CD4-positive, alpha-beta T cell (primary cell): ENCODE measurements around the gene NEGR1. TPM values are rescaled to one million over a fixed set of nuclear protein-coding genes. Genes with fewer than 3 reads are reported as not detected.

Experiments
- ATAC-seq: fragments of 200-7000 bp; cut with Tn5 transposase; one replicate; pipeline ENCODE4 v1.10.0; 2022; ENCODE audit warnings: mild to moderate bottlenecking; ENCODE audit not compliant: poor library complexity
- CTCF ChIA-PET: fragments of 350-600 bp; sonication (Branson Sonifier 250); formaldehyde crosslinking; loops from one replicate; lab custom pipeline; 2021; ENCODE audit warnings: antibody characterized with exemption, inconsistent platforms; lab: Charles Lee
- POLR2A ChIA-PET: fragments of 350-600 bp; sonication (Branson Sonifier 250); formaldehyde crosslinking; loops from one replicate; lab custom pipeline; 2021; ENCODE audit warnings: antibody characterized with exemption, inconsistent platforms; lab: Charles Lee
- DNase-seq, 14 experiments: peaks; one replicate each; pipeline ENCODE4 v3.0.0-alpha.2; 2013 to 2020; ENCODE audit warnings: mixed read lengths in 2 of 14
- H3K27ac ChIP-seq, 2 donors: one replicate each; pipeline versions ENCODE4 v1.5.1 to v1.7.0; 2013; ENCODE audit warnings: low read length in 2 of 2, low read depth in 1 of 2, mild to moderate bottlenecking in 1 of 2
- H3K27me3 ChIP-seq, 2 experiments: 1 replicate in 1 of 2; 2 replicates in 1 of 2; pipeline versions ENCODE4 v1.6.1 to v1.7.0; 2013; ENCODE audit warnings: low read length in 2 of 2, control low read depth in 1 of 2, mild to moderate bottlenecking in 1 of 2, moderate library complexity in 1 of 2; ENCODE audit not compliant: insufficient read depth in 2 of 2, control insufficient read depth in 1 of 2
- H3K36me3 ChIP-seq: one replicate; pipeline ENCODE4 v1.6.1; 2013; ENCODE audit warnings: low read length, control low read depth; ENCODE audit not compliant: insufficient read depth
- H3K4me1 ChIP-seq: one replicate; pipeline ENCODE4 v1.6.1; 2013; ENCODE audit warnings: low read length, control low read depth; ENCODE audit not compliant: insufficient read depth
- H3K4me3 ChIP-seq: one replicate; pipeline ENCODE4 v1.5.1; 2013; ENCODE audit warnings: mild to moderate bottlenecking, low read length, moderate library complexity
- H3K9me3 ChIP-seq, 2 experiments: 1 replicate in 1 of 2; 2 replicates in 1 of 2; pipeline versions ENCODE4 v1.6.1 to v1.7.0; 2013; ENCODE audit warnings: low read length in 2 of 2, mild to moderate bottlenecking in 2 of 2, control low read depth in 1 of 2, moderate library complexity in 1 of 2; ENCODE audit not compliant: control insufficient read depth in 1 of 2, insufficient read depth in 1 of 2
- H3K27ac Mint-ChIP-seq: one replicate; pipeline ENCODE4 v1.8.0; 2020; ENCODE audit warnings: mixed read lengths
- H3K27me3 Mint-ChIP-seq: one replicate; pipeline ENCODE4 v1.8.0; 2021; ENCODE audit warnings: mixed read lengths
- H3K36me3 Mint-ChIP-seq: one replicate; pipeline ENCODE4 v1.8.0; 2021; ENCODE audit warnings: low read depth, mixed read lengths
- H3K4me1 Mint-ChIP-seq: one replicate; pipeline ENCODE4 v1.8.0; 2021; ENCODE audit warnings: low read depth, mixed read lengths
- H3K4me3 Mint-ChIP-seq: one replicate; pipeline ENCODE4 v1.8.0; 2020; ENCODE audit warnings: mild to moderate bottlenecking, mixed read lengths
- H3K9me3 Mint-ChIP-seq: one replicate; pipeline ENCODE4 v1.8.0; 2020; ENCODE audit warnings: mixed read lengths
- CTCF ChIP-seq: fragments of 200-600 bp; IDR thresholded peaks from one replicate; pipeline ENCODE4 v1.8.0; 2022; ENCODE audit warnings: antibody characterized with exemption, mild to moderate bottlenecking
- intact Hi-C, 2 experiments: fragments of 100-400 bp; cut with DNase I in 1 of 2; cut with micrococcal nuclease in 1 of 2; formaldehyde crosslinking; loops; one replicate each; pipeline versions ENCODE4 v1.15.1 to v1.9.0; 2023 to 2025; cut with DNase I, micrococcal nuclease
- total RNA-seq, 174 experiments: library from RNA in 2 of 174; stranded (reverse) in 2 of 174; gene quantifications; one replicate each; pipeline ENCODE4 v1.2.3 and lab custom pipeline; 2021 to 2026

Gene NEGR1
- total RNA-seq, 2 experiments from 2014 or later, result 0.03 TPM

GRCh38 chr1:71920556-71920955 is 361.8 kb downstream of the NEGR1 start:
- no peaks in the 10 kb centered on the region for H3K36me3 Mint-ChIP-seq
- ATAC-seq (no peak), DNase-seq (no peak)
- POLR2A ChIA-PET, result no interaction called here
- H3K36me3 ChIP-seq, result no peaks in the 10 kb centered on the region
- H3K9me3 ChIP-seq, result peaks cover 0 to 17% of the 10 kb centered on the region in 2 experiments
- no peak overlapping the region for H3K27ac Mint-ChIP-seq
- no peak for TF ChIP-seq CTCF
- no peaks in the 10 kb centered on the region for H3K27me3 ChIP-seq
- H3K9me3 Mint-ChIP-seq, result peaks cover 4% of the 10 kb centered on the region
- no peaks in the 10 kb centered on the region for H3K27me3 Mint-ChIP-seq
- H3K4me3 Mint-ChIP-seq, result no peak overlapping the region
- no peaks in the 10 kb centered on the region for H3K4me1 Mint-ChIP-seq
- CTCF ChIA-PET, result no interaction called here
- intact Hi-C loops, result no loop called here
- H3K27ac ChIP-seq, result no peak overlapping the region
- no peaks in the 10 kb centered on the region for H3K4me1 ChIP-seq
- no peak overlapping the region for H3K4me3 ChIP-seq

- no peaks in the 10 kb centered on the region for H3K4me1 Mint-ChIP-seq
Observed at GRCh38 chr1:71919811-71920509, 362.4 kb downstream of the NEGR1 start.

GRCh38 chr1:71918630-71919029 is 363.7 kb downstream of the NEGR1 start:
- Mint-ChIP-seq H3K27me3 (no peaks in the 10 kb centered on the region), H3K27ac (no peak overlapping the region), H3K4me1 (no peaks in the 10 kb centered on the region), H3K36me3 (no peaks in the 10 kb centered on the region), H3K9me3 (peaks cover 4% of the 10 kb centered on the region), H3K4me3 (no peak overlapping the region)
- no peak for DNase-seq
- Histone ChIP-seq H3K9me3 (peaks cover 0 to 17% of the 10 kb centered on the region in 2 experiments), H3K4me3 (no peak overlapping the region), H3K27me3 (no peaks in the 10 kb centered on the region), H3K27ac (no peak overlapping the region), H3K4me1 (no peaks in the 10 kb centered on the region), H3K36me3 (no peaks in the 10 kb centered on the region)
- POLR2A ChIA-PET, result no interaction called here
- TF ChIP-seq CTCF, result no peak
- CTCF ChIA-PET, result no interaction called here
- no peak for ATAC-seq
- intact Hi-C loops, result no loop called here

More at GRCh38 chr1:71919811-71920509, 362.4 kb downstream of the NEGR1 start:
- intact Hi-C loops, result no loop called here
- ChIA-PET CTCF (no interaction called here), POLR2A (no interaction called here)
- Mint-ChIP-seq H3K36me3 (no peaks in the 10 kb centered on the region), H3K4me3 (no peak overlapping the region), H3K9me3 (peaks cover 4% of the 10 kb centered on the region), H3K27ac (no peak overlapping the region), H3K27me3 (no peaks in the 10 kb centered on the region)
- Histone ChIP-seq H3K4me1 (no peaks in the 10 kb centered on the region), H3K27me3 (no peaks in the 10 kb centered on the region), H3K9me3 (peaks cover 0 to 17% of the 10 kb centered on the region in 2 experiments), H3K4me3 (no peak overlapping the region), H3K27ac (no peak overlapping the region), H3K36me3 (no peaks in the 10 kb centered on the region)
- ATAC-seq (no peak), DNase-seq (no peak)
- TF ChIP-seq CTCF, result no peak
